ENCODE results near the gene PPARA. TPM values are rescaled to one million over a fixed set of nuclear protein-coding genes. Genes with fewer than 3 reads are reported as not detected.

The PPARA gene
- total RNA-seq, 1 experiment from 2014 or later = 14.5 TPM

- no peaks in the 10 kb centered on the region for H4K20me1 ChIP-seq (ENCODE audit: insufficient read depth)
- POLR2A ChIA-PET = no interaction called here
- H3K9me2 ChIP-seq (ENCODE audit: insufficient read depth) = no peaks in the 10 kb centered on the region
- CTCF ChIA-PET = interaction anchor here (0.7 to 10.7 kb wide), 2 partner anchors 113 to 143 kb away, joined by 3 to 151 read pairs; no protein-coding TSS in a partner anchor
- no peak overlapping the region for H3K9ac ChIP-seq (ENCODE audit: low read length)
- no peaks in the 10 kb centered on the region for H3K9me3 ChIP-seq (ENCODE audit: control insufficient read depth in 1 of 2, insufficient read depth in 1 of 2, low read depth in 1 of 2, low read length in 2 of 2)
- no peaks in the 10 kb centered on the region for H3K79me2 ChIP-seq (ENCODE audit: insufficient read depth, low read length)
- intact Hi-C loops (cut with micrococcal nuclease) = no loop called here
- DNase-seq (ENCODE audit: low read depth, low spot score) (no peak), ATAC-seq (no peak)
- BruUV-seq (replicated peaks) = no TSS peak
- no peak for TF ChIP-seq TCF7L2 (IDR thresholded peaks at IDR 0.05; ENCODE audit: borderline replicate concordance, extremely low read depth, insufficient read depth, insufficient read length)
- no peak for TF ChIP-seq ZFX (IDR thresholded peaks at IDR 0.05)
- no peak for TF ChIP-seq POLR2AphosphoS5 (IDR thresholded peaks at IDR 0.05; ENCODE audit: low read depth, low read length)
- no peak for TF ChIP-seq CTCF (IDR thresholded peaks at IDR 0.05 in 2 of 3, conservative IDR thresholded peaks at IDR 0.05 in 1 of 3; ENCODE audit: borderline replicate concordance in 1 of 3, insufficient read depth in 1 of 3, low read depth in 2 of 3, low read length in 2 of 3)
- no peak for TF ChIP-seq FOSL1 (IDR thresholded peaks at IDR 0.05; ENCODE audit: low read depth)
- no peak for TF ChIP-seq YY1 (IDR thresholded peaks at IDR 0.05; ENCODE audit: extremely low read depth, insufficient replicate concordance, low read depth, low read length)
- TF ChIP-seq SIN3A (IDR thresholded peaks at IDR 0.05; ENCODE audit: low read depth) = no peak
- TF ChIP-seq ZNF274 (IDR thresholded peaks at IDR 0.05; ENCODE audit: low read depth, low read length) = no peak
- TF ChIP-seq JUND (IDR thresholded peaks at IDR 0.05) = no peak
- TF ChIP-seq ELF1 (IDR thresholded peaks at IDR 0.05; ENCODE audit: borderline replicate concordance, low read depth) = no peak
- TF ChIP-seq SP1 (IDR thresholded peaks at IDR 0.05; ENCODE audit: low read depth) = no peak
- TF ChIP-seq CBX3 (IDR thresholded peaks at IDR 0.05; ENCODE audit: low read depth) = no peak
- no peak for TF ChIP-seq EZH2phosphoT487 (IDR thresholded peaks at IDR 0.05; ENCODE audit: borderline replicate concordance)
- no peak for TF ChIP-seq EGR1 (IDR thresholded peaks at IDR 0.05; ENCODE audit: low read depth)
- TF ChIP-seq POLR2A (IDR thresholded peaks at IDR 0.05; ENCODE audit: borderline replicate concordance, extremely low read depth, insufficient read depth, insufficient read length) = no peak
- no peaks in the 10 kb centered on the region for H3K36me3 ChIP-seq (ENCODE audit: control insufficient read depth in 1 of 2, insufficient read depth in 2 of 2, low read length in 2 of 2)
- no peak overlapping the region for H3K4me2 ChIP-seq (ENCODE audit: low read length)
- RAD21 ChIA-PET (ENCODE audit: low non-redundant PET in 1 of 2, low total read pairs in 2 of 2, uncharacterized antibody in 2 of 2, unreplicated experiment in 2 of 2) = no interaction called here
- H3K4me1 ChIP-seq (ENCODE audit: control insufficient read depth in 1 of 2, insufficient read depth in 2 of 2, low read length in 2 of 2) = peaks cover 4 to 31% of the 10 kb centered on the region in 2 experiments; a peak in 3 of 4 replicates
- no peak overlapping the region for H2AFZ ChIP-seq (ENCODE audit: low read depth, low read length, poor library complexity, severe bottlenecking)
- no peak overlapping the region for H3K27ac ChIP-seq (ENCODE audit: low read depth, low read length)
- no peaks in the 10 kb centered on the region for H3K27me3 ChIP-seq (ENCODE audit: insufficient read depth, low read length)
- H3K4me3 ChIP-seq (replicated peaks in 1 of 2; ENCODE audit: low read depth in 1 of 2, low read length in 2 of 2) = no peak overlapping the region
Measured at GRCh38 chr22:46119093-46119728, 31.1 kb upstream of the PPARA start.
